ENCODE results near the gene MSLN.

MSLN gene

DNA sequence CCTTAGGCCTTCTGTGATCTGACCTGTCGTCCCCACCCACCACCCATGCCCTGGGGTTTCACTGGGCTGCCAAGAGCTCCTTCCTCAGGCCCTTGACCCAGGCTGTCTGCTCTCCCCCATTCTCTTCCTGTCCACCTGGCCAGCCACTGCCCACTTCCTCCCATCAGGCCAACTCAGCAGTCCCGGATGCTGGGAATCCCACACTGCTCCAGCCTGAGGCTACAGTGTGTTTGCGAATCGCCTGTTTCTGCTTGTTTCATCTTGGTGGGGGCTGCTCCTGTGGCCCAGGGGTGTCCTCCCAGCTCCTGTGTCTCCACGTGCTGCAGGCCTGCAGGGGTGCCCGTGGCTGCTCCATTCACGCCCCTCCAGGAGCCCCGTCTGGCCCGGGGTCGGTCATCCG lies 46.5 kb upstream of the MSLN start:
- no peaks in the 10 kb centered on the region for H3K36me3 ChIP-seq (replicated peaks; ENCODE audit: low read depth, low read length)
- peaks cover 18% of the 10 kb centered on the region for H3K27me3 ChIP-seq (ENCODE audit: low read depth, low read length)
- H3K4me1 ChIP-seq (ENCODE audit: low read length): peaks cover 1% of the 10 kb centered on the region; the same call in 1 of the 2 replicates
- no peak overlapping the region for H3K27ac ChIP-seq (ENCODE audit: low read length)
- TF ChIP-seq, protein P1, sequence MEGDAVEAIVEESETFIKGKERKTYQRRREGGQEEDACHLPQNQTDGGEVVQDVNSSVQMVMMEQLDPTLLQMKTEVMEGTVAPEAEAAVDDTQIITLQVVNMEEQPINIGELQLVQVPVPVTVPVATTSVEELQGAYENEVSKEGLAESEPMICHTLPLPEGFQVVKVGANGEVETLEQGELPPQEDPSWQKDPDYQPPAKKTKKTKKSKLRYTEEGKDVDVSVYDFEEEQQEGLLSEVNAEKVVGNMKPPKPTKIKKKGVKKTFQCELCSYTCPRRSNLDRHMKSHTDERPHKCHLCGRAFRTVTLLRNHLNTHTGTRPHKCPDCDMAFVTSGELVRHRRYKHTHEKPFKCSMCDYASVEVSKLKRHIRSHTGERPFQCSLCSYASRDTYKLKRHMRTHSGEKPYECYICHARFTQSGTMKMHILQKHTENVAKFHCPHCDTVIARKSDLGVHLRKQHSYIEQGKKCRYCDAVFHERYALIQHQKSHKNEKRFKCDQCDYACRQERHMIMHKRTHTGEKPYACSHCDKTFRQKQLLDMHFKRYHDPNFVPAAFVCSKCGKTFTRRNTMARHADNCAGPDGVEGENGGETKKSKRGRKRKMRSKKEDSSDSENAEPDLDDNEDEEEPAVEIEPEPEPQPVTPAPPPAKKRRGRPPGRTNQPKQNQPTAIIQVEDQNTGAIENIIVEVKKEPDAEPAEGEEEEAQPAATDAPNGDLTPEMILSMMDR (IDR thresholded peaks at IDR 0.05; ENCODE audit: low read depth, low read length): no peak
- TF ChIP-seq EZH2phosphoT487 (IDR thresholded peaks at IDR 0.05; ENCODE audit: low read depth): no peak
- no peak overlapping the region for H3K4me2 ChIP-seq (ENCODE audit: low read length)
- no peak overlapping the region for H2AFZ ChIP-seq (ENCODE audit: low read depth, low read length)
- no peaks in the 10 kb centered on the region for H3K79me2 ChIP-seq (ENCODE audit: low read length)
- H4K20me1 ChIP-seq (ENCODE audit: insufficient read depth, low read length): no peaks in the 10 kb centered on the region
- H3K4me3 ChIP-seq (ENCODE audit: low read length): no peak overlapping the region
- H3K9ac ChIP-seq (ENCODE audit: low read length): no peak overlapping the region
- no peaks in the 10 kb centered on the region for H3K9me3 ChIP-seq (ENCODE audit: insufficient read depth, low read length)

DNA sequence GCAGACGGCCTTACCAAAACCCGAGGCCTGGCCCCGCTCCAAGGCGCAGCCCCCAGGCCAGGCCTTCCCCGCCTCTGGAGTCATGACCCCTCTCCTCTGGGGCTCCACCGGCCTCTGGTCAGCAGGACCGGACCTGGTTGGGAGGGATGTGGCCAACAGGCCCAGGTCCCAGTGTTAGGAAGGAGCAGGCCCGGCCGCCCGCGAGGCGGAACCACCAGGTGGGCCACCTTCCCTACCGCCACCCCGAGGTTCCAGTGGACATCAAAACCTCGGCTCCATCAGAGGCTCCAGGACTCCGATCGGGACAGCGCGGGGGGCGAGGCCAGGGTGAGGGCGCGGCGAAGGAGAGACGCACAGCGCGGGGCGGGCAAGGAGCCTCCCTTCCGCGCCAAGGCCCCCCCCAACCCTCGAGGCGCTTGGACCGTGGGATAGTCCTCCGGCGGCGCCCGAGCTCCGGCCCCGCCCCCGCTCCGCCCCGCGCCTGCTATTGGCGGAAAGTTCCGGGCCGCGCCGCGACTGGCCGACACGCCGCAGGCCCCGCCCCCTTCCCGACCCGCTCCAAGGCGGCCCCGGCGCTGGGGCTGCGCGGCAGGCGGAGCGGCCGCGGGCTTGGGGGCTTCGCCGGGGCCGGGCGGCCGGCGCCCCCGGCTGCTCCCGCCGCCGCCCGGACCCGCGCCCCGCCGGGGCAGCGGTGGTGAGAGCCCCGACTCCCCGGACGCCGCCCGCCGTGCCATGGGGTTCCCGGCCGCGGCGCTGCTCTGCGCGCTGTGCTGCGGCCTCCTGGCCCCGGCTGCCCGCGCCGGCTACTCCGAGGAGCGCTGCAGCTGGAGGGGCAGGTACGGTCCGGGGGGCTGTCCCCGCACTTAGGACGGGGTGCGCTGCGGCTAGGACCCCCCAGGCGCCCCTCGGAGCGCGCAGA lies 45.7 kb upstream of the MSLN start, which contains the start of gene METRN:
TSS of gene METRN (plus strand) at position 561 of the 919 bp plus-strand sequence. CDS start at position 733, 172 bp downstream.
- TF ChIP-seq EZH2phosphoT487 (IDR thresholded peaks at IDR 0.05; ENCODE audit: low read depth): no peak
- TF ChIP-seq, protein P1 (IDR thresholded peaks at IDR 0.05; ENCODE audit: low read depth, low read length): no peak
- Histone ChIP-seq H3K4me2 (ENCODE audit: low read length) (no peak within 1 kb of the TSS), H3K79me2 (ENCODE audit: low read length) (no peaks in the 10 kb centered on the region), H3K4me3 (ENCODE audit: low read length) (no peak within 1 kb of the TSS), H3K36me3 (replicated peaks; ENCODE audit: low read depth, low read length) (no peaks in the 10 kb centered on the region), H3K9ac (ENCODE audit: low read length) (no peak within 1 kb of the TSS), H2AFZ (ENCODE audit: low read depth, low read length) (no peak within 1 kb of the TSS), H4K20me1 (ENCODE audit: insufficient read depth, low read length) (no peaks in the 10 kb centered on the region), H3K4me1 (ENCODE audit: low read length) (peaks cover 6% of the 10 kb centered on the region; the same call in 1 of the 2 replicates), H3K27ac (ENCODE audit: low read length) (no peak within 1 kb of the TSS), H3K27me3 (ENCODE audit: low read depth, low read length) (peaks cover 12% of the 10 kb centered on the region), H3K9me3 (ENCODE audit: insufficient read depth, low read length) (no peaks in the 10 kb centered on the region)

DNA sequence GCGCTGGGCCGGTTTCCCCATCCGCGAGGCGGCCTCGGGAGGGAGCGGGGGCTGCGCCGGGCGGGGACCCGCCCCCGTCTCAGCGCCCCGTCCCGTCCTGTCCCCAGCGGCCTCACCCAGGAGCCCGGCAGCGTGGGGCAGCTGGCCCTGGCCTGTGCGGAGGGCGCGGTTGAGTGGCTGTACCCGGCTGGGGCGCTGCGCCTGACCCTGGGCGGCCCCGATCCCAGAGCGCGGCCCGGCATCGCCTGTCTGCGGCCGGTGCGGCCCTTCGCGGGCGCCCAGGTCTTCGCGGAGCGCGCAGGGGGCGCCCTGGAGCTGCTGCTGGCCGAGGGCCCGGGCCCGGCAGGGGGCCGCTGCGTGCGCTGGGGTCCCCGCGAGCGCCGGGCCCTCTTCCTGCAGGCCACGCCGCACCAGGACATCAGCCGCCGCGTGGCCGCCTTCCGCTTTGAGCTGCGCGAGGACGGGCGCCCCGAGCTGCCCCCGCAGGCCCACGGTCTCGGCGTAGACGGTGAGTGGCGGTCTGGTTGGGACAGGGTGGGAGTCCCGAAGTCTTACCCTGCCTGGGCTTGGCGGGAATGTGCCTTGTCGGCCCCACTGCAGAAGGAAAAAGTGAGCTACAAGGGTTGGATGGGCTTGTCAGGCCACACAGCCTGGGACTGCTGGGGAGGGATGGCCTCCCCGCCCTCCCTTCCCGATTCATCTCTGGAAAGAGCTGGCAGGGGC lies 44.9 kb upstream of the MSLN start:
- Histone ChIP-seq H3K36me3 (replicated peaks; ENCODE audit: low read depth, low read length) (no peaks in the 10 kb centered on the region), H3K27ac (ENCODE audit: low read length) (no peak overlapping the region), H3K4me2 (ENCODE audit: low read length) (no peak overlapping the region), H4K20me1 (ENCODE audit: insufficient read depth, low read length) (no peaks in the 10 kb centered on the region), H3K27me3 (ENCODE audit: low read depth, low read length) (peaks cover 4% of the 10 kb centered on the region; the same call in 1 of the 2 replicates), H3K4me1 (ENCODE audit: low read length) (peaks cover 10% of the 10 kb centered on the region; the same call in 1 of the 2 replicates), H2AFZ (ENCODE audit: low read depth, low read length) (no peak overlapping the region), H3K9ac (ENCODE audit: low read length) (no peak overlapping the region), H3K9me3 (ENCODE audit: insufficient read depth, low read length) (no peaks in the 10 kb centered on the region), H3K79me2 (ENCODE audit: low read length) (no peaks in the 10 kb centered on the region), H3K4me3 (ENCODE audit: low read length) (no peak overlapping the region)
- TF ChIP-seq, protein P1 (IDR thresholded peaks at IDR 0.05; ENCODE audit: low read depth, low read length): no peak
- no peak for TF ChIP-seq EZH2phosphoT487 (IDR thresholded peaks at IDR 0.05; ENCODE audit: low read depth)

DNA sequence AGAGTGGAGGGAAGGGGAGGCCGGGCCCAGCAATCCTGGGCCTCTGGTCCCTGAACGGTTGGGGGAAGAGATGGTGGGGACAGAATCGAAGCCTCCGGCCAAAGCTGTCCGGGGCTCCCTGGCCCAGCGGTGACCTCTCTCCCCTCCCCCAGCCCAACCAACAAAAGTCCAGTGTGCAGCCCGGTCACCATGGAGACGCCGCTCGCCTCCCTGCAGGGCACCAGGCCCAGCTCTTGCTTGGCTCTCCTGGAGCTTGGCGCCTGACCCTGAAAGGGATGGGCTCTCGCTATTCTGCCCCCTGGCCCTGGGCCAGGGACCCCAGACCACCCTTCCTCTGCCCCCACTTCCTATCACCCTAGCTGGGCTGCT lies 44.4 kb upstream of the MSLN start:
- no peak overlapping the region for H3K9ac ChIP-seq (ENCODE audit: low read length)
- no peak overlapping the region for H2AFZ ChIP-seq (ENCODE audit: low read depth, low read length)
- TF ChIP-seq EZH2phosphoT487 (IDR thresholded peaks at IDR 0.05; ENCODE audit: low read depth): no peak
- TF ChIP-seq, protein P1 (IDR thresholded peaks at IDR 0.05; ENCODE audit: low read depth, low read length): no peak
- H3K36me3 ChIP-seq (replicated peaks; ENCODE audit: low read depth, low read length): no peaks in the 10 kb centered on the region
- no peak overlapping the region for H3K4me2 ChIP-seq (ENCODE audit: low read length)
- H3K4me1 ChIP-seq (ENCODE audit: low read length): peaks cover 10% of the 10 kb centered on the region; the same call in 1 of the 2 replicates
- H3K27me3 ChIP-seq (ENCODE audit: low read depth, low read length): no peaks in the 10 kb centered on the region; the same call in 1 of the 2 replicates
- no peaks in the 10 kb centered on the region for H4K20me1 ChIP-seq (ENCODE audit: insufficient read depth, low read length)
- no peaks in the 10 kb centered on the region for H3K9me3 ChIP-seq (ENCODE audit: insufficient read depth, low read length)
- no peak overlapping the region for H3K27ac ChIP-seq (ENCODE audit: low read length)
- H3K4me3 ChIP-seq (ENCODE audit: low read length): no peak overlapping the region
- H3K79me2 ChIP-seq (ENCODE audit: low read length): no peaks in the 10 kb centered on the region

Measured in OCI-LY3 (cell line).